Measurements from ENCODE around the gene TMEM179. TPM values are rescaled to one million over a fixed set of nuclear protein-coding genes. Genes with fewer than 3 reads are reported as not detected.

Gene TMEM179
- total and polyA plus RNA-seq, 2 of the 8 experiments (the other 6 are each of a cell fraction or from before 2014, with no cell fraction given) = 2.9 to 4.0 TPM

DNA sequence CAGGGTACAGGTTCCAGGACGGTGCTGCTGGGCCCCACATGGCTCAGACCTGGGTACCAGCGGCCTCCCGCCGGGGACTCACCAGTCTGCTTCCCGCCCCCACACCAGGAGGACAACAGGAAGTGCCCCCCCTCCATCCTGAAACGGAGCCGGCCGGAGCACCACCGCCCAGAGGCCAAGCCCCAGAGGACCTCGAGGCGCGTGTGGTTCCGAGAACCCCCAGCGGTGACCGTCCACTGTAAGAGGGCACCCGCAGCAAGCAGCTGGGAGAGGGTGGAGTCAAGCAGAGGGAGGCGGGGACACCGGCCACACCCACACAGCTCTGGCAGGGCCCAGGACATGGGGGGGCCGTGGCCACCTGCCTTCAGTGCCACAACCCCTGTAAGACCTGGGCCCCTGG is 16.9 kb downstream of the TMEM179 start:
- H3K4me1 ChIP-seq (replicated peaks in 1 of 4; ENCODE audit: control insufficient read depth in 3 of 4, insufficient read depth in 4 of 4, low read length in 3 of 4) = no peaks in the 10 kb centered on the region
- no peak for DNase-seq (ENCODE audit: low read depth in 1 of 2, low spot score in 2 of 2)
- POLR2A ChIA-PET (ENCODE audit: partially characterized antibody) = no interaction called here

More for the DNA sequence above, 16.9 kb downstream of the TMEM179 start:
- Histone ChIP-seq H3K27ac (ENCODE audit: low read depth, low read length) (no peak overlapping the region), H2BK15ac (ENCODE audit: low read length) (no peak overlapping the region), H2AFZ (ENCODE audit: low read length) (no peak overlapping the region), H3K36me3 (ENCODE audit: control insufficient read depth in 2 of 4, insufficient read depth in 4 of 4, low read length in 3 of 4) (no peaks in the 10 kb centered on the region; a peak in 1 of 8 replicates), H3K23ac (ENCODE audit: insufficient read length) (no peak overlapping the region), H3K4me2 (ENCODE audit: insufficient read depth in 1 of 2, low read depth in 2 of 2, low read length in 2 of 2) (no peak overlapping the region), H2AK5ac (ENCODE audit: low read depth, low read length) (no peak overlapping the region), H3K4me3 (ENCODE audit: extremely low read depth in 1 of 4, insufficient read depth in 2 of 4, low read depth in 3 of 4, low read length in 4 of 4) (no peak overlapping the region), H4K8ac (ENCODE audit: extremely low read depth, insufficient read depth, low read length) (no peak overlapping the region; the same call in 1 of the 2 replicates), H4K20me1 (replicated peaks in 1 of 2; ENCODE audit: control insufficient read depth in 1 of 2, insufficient read depth in 2 of 2, low read length in 2 of 2) (peaks cover 0 to 9% of the 10 kb centered on the region in 2 experiments), H3K4ac (replicated peaks; ENCODE audit: insufficient read length, low read depth, low read length) (no peak overlapping the region), H2BK120ac (replicated peaks; ENCODE audit: low read depth, low read length) (no peak overlapping the region), H3K23me2 (ENCODE audit: low read depth, low read length) (peaks cover 3% of the 10 kb centered on the region; the same call in 1 of the 2 replicates), H3K79me2 (ENCODE audit: control insufficient read depth in 1 of 2, insufficient read depth in 2 of 2, low read length in 2 of 2) (no peaks in the 10 kb centered on the region), H2BK12ac (ENCODE audit: low read depth, low read length) (no peak overlapping the region), H3K14ac (ENCODE audit: insufficient read length) (no peak overlapping the region), H2BK20ac (ENCODE audit: low read length) (no peak overlapping the region), H3K79me1 (ENCODE audit: low read depth, low read length) (peaks cover 4% of the 10 kb centered on the region; the same call in 1 of the 2 replicates), H3K18ac (ENCODE audit: extremely low read depth, low read length) (no peak overlapping the region; the same call in 1 of the 2 replicates), H4K91ac (replicated peaks; ENCODE audit: insufficient read length, low read length) (no peak overlapping the region), H3K27me3 (replicated peaks in 1 of 4; ENCODE audit: control insufficient read depth in 3 of 4, extremely low read depth in 1 of 4, insufficient read depth in 3 of 4, low read length in 3 of 4) (no peaks in the 10 kb centered on the region), H4K5ac (ENCODE audit: insufficient read length, low read depth, low read length) (no peak overlapping the region), H3K56ac (replicated peaks; ENCODE audit: insufficient read length, low read depth, low read length) (no peak overlapping the region), H3K9me3 (ENCODE audit: insufficient read depth in 2 of 2, low read depth in 1 of 2, low read length in 1 of 2) (no peaks in the 10 kb centered on the region), H2BK5ac (ENCODE audit: low read depth, low read length) (no peak overlapping the region), H3K9ac (replicated peaks in 1 of 4; ENCODE audit: extremely low read depth in 1 of 4, low read depth in 3 of 4, low read length in 3 of 4) (no peak overlapping the region)
- CTCF ChIA-PET (ENCODE audit: partially characterized antibody) = interaction anchor here (1.2 kb wide), 1 partner anchor 15 kb away, joined by 3 read pairs; no protein-coding TSS in a partner anchor
- WGBS, 2 experiments (ENCODE audit: extremely low coverage in 1 of 2, insufficient coverage in 1 of 2, insufficient read length in 1 of 2, insufficient replicate concordance in 2 of 2, low coverage in 1 of 2, low lambda C conversion rate in 2 of 2, missing lambda C conversion rate in 1 of 2) = 90% methylated on average over 17 of the region's 19 CpGs; no CpG with 5 or more reads in 1 of the 2 experiments
- FAIRE-seq = no peak

Measured in H1 (cell line).